ENCODE results near the gene HARBI1.

The HARBI1 gene

GRCh38 chr11:46617134-46617971, at the start of gene HARBI1, which contains the start of gene ATG13:
TSS of gene HARBI1 (minus strand) at chr11:46617227. CDS start at chr11:46616237, 990 bp downstream.
TSS of gene ATG13 (plus strand) at chr11:46617553. CDS start at chr11:46644292, 26,739 bp downstream.
- Mint-ChIP-seq H3K9me3 (no peaks in the 10 kb centered on the region), H3K36me3 (ENCODE audit: low read depth) (peaks cover 15% of the 10 kb centered on the region), H3K27me3 (ENCODE audit: low read depth) (no peaks in the 10 kb centered on the region), H3K4me3 (peak within 1 kb of the TSS; percentile 95), H3K27ac (peak within 1 kb of the TSS; percentile 100), H3K4me1 (ENCODE audit: low read depth) (peaks cover 33% of the 10 kb centered on the region)

- Mint-ChIP-seq H3K4me3 (no peak overlapping the region), H3K27ac (no peak overlapping the region), H3K9me3 (no peaks in the 10 kb centered on the region), H3K36me3 (ENCODE audit: low read depth) (peaks cover 39% of the 10 kb centered on the region), H3K27me3 (ENCODE audit: low read depth) (no peaks in the 10 kb centered on the region), H3K4me1 (ENCODE audit: low read depth) (peaks cover 17% of the 10 kb centered on the region)
Measured at GRCh38 chr11:46666516-46666915, 49.5 kb upstream of the HARBI1 start.

- Mint-ChIP-seq H3K27ac (no peak overlapping the region), H3K27me3 (ENCODE audit: low read depth) (no peaks in the 10 kb centered on the region), H3K36me3 (ENCODE audit: low read depth) (peaks cover 36% of the 10 kb centered on the region), H3K4me1 (ENCODE audit: low read depth) (peaks cover 7% of the 10 kb centered on the region), H3K4me3 (no peak overlapping the region), H3K9me3 (no peaks in the 10 kb centered on the region)
Measured at GRCh38 chr11:46665356-46665755, 48.3 kb upstream of the HARBI1 start.

GRCh38 chr11:46664612-46665011, 47.6 kb upstream of the HARBI1 start:
- no peaks in the 10 kb centered on the region for H3K9me3 Mint-ChIP-seq
- H3K4me1 Mint-ChIP-seq (ENCODE audit: low read depth): peaks cover 7% of the 10 kb centered on the region
- H3K27ac Mint-ChIP-seq: no peak overlapping the region
- no peak overlapping the region for H3K4me3 Mint-ChIP-seq
- peaks cover 41% of the 10 kb centered on the region for H3K36me3 Mint-ChIP-seq (ENCODE audit: low read depth)
- H3K27me3 Mint-ChIP-seq (ENCODE audit: low read depth): no peaks in the 10 kb centered on the region

GRCh38 chr11:46663277-46663940, 46.4 kb upstream of the HARBI1 start:
- H3K4me3 Mint-ChIP-seq: no peak overlapping the region
- H3K36me3 Mint-ChIP-seq (ENCODE audit: low read depth): peaks cover 36% of the 10 kb centered on the region
- no peaks in the 10 kb centered on the region for H3K9me3 Mint-ChIP-seq
- H3K27me3 Mint-ChIP-seq (ENCODE audit: low read depth): no peaks in the 10 kb centered on the region
- H3K4me1 Mint-ChIP-seq (ENCODE audit: low read depth): peaks cover 2% of the 10 kb centered on the region
- H3K27ac Mint-ChIP-seq: no peak overlapping the region

GRCh38 chr11:46662366-46662765, 45.3 kb upstream of the HARBI1 start:
- Mint-ChIP-seq H3K27me3 (ENCODE audit: low read depth) (no peaks in the 10 kb centered on the region), H3K36me3 (ENCODE audit: low read depth) (peaks cover 42% of the 10 kb centered on the region), H3K27ac (peak overlapping the region; percentile 9), H3K4me3 (no peak overlapping the region), H3K9me3 (no peaks in the 10 kb centered on the region), H3K4me1 (ENCODE audit: low read depth) (peaks cover 2% of the 10 kb centered on the region)

GRCh38 chr11:46661836-46662235, 44.8 kb upstream of the HARBI1 start:
- Mint-ChIP-seq H3K36me3 (ENCODE audit: low read depth) (peaks cover 42% of the 10 kb centered on the region), H3K4me3 (no peak overlapping the region), H3K27me3 (ENCODE audit: low read depth) (no peaks in the 10 kb centered on the region), H3K4me1 (ENCODE audit: low read depth) (peaks cover 2% of the 10 kb centered on the region), H3K27ac (no peak overlapping the region), H3K9me3 (no peaks in the 10 kb centered on the region)

- Mint-ChIP-seq H3K4me3 (no peak overlapping the region), H3K27ac (no peak overlapping the region), H3K36me3 (ENCODE audit: low read depth) (peaks cover 43% of the 10 kb centered on the region), H3K27me3 (ENCODE audit: low read depth) (no peaks in the 10 kb centered on the region), H3K9me3 (no peaks in the 10 kb centered on the region), H3K4me1 (ENCODE audit: low read depth) (peaks cover 2% of the 10 kb centered on the region)
Measured at GRCh38 chr11:46659908-46660307, 42.9 kb upstream of the HARBI1 start.

- Mint-ChIP-seq H3K36me3 (ENCODE audit: low read depth) (peaks cover 37% of the 10 kb centered on the region), H3K4me3 (no peak overlapping the region), H3K27ac (no peak overlapping the region), H3K4me1 (ENCODE audit: low read depth) (peaks cover 2% of the 10 kb centered on the region), H3K27me3 (ENCODE audit: low read depth) (no peaks in the 10 kb centered on the region), H3K9me3 (no peaks in the 10 kb centered on the region)
Measured at GRCh38 chr11:46658259-46658658, 41.2 kb upstream of the HARBI1 start.

- no peak overlapping the region for H3K4me3 Mint-ChIP-seq
- peaks cover 2% of the 10 kb centered on the region for H3K4me1 Mint-ChIP-seq (ENCODE audit: low read depth)
- H3K27me3 Mint-ChIP-seq (ENCODE audit: low read depth): no peaks in the 10 kb centered on the region
- peaks cover 35% of the 10 kb centered on the region for H3K36me3 Mint-ChIP-seq (ENCODE audit: low read depth)
- no peaks in the 10 kb centered on the region for H3K9me3 Mint-ChIP-seq
- no peak overlapping the region for H3K27ac Mint-ChIP-seq
Measured at GRCh38 chr11:46657186-46657585, 40.2 kb upstream of the HARBI1 start.

- Mint-ChIP-seq H3K4me3 (no peak overlapping the region), H3K4me1 (ENCODE audit: low read depth) (peaks cover 2% of the 10 kb centered on the region), H3K9me3 (no peaks in the 10 kb centered on the region), H3K27me3 (ENCODE audit: low read depth) (no peaks in the 10 kb centered on the region), H3K36me3 (ENCODE audit: low read depth) (peaks cover 42% of the 10 kb centered on the region), H3K27ac (no peak overlapping the region)
Measured at GRCh38 chr11:46655631-46656030, 38.6 kb upstream of the HARBI1 start.

- Mint-ChIP-seq H3K9me3 (no peaks in the 10 kb centered on the region), H3K4me1 (ENCODE audit: low read depth) (no peaks in the 10 kb centered on the region), H3K27me3 (ENCODE audit: low read depth) (no peaks in the 10 kb centered on the region), H3K4me3 (no peak overlapping the region), H3K36me3 (ENCODE audit: low read depth) (peaks cover 28% of the 10 kb centered on the region), H3K27ac (no peak overlapping the region)
Measured at GRCh38 chr11:46649180-46649738, 32.2 kb upstream of the HARBI1 start.

GRCh38 chr11:46643986-46644385, 27.0 kb upstream of the HARBI1 start:
- Mint-ChIP-seq H3K27ac (no peak overlapping the region), H3K36me3 (ENCODE audit: low read depth) (peaks cover 33% of the 10 kb centered on the region), H3K27me3 (ENCODE audit: low read depth) (no peaks in the 10 kb centered on the region)

GRCh38 chr11:46643531-46643930, 26.5 kb upstream of the HARBI1 start:
- Mint-ChIP-seq H3K4me1 (ENCODE audit: low read depth) (peaks cover 5% of the 10 kb centered on the region), H3K36me3 (ENCODE audit: low read depth) (peaks cover 34% of the 10 kb centered on the region), H3K27me3 (ENCODE audit: low read depth) (no peaks in the 10 kb centered on the region), H3K27ac (no peak overlapping the region), H3K4me3 (no peak overlapping the region), H3K9me3 (peaks cover 5% of the 10 kb centered on the region)

More at GRCh38 chr11:46643986-46644385, 27.0 kb upstream of the HARBI1 start:
- Mint-ChIP-seq H3K9me3 (peaks cover 5% of the 10 kb centered on the region), H3K4me1 (ENCODE audit: low read depth) (peaks cover 5% of the 10 kb centered on the region), H3K4me3 (no peak overlapping the region)
